Measurements from ENCODE around the gene TTC9.

DNA sequence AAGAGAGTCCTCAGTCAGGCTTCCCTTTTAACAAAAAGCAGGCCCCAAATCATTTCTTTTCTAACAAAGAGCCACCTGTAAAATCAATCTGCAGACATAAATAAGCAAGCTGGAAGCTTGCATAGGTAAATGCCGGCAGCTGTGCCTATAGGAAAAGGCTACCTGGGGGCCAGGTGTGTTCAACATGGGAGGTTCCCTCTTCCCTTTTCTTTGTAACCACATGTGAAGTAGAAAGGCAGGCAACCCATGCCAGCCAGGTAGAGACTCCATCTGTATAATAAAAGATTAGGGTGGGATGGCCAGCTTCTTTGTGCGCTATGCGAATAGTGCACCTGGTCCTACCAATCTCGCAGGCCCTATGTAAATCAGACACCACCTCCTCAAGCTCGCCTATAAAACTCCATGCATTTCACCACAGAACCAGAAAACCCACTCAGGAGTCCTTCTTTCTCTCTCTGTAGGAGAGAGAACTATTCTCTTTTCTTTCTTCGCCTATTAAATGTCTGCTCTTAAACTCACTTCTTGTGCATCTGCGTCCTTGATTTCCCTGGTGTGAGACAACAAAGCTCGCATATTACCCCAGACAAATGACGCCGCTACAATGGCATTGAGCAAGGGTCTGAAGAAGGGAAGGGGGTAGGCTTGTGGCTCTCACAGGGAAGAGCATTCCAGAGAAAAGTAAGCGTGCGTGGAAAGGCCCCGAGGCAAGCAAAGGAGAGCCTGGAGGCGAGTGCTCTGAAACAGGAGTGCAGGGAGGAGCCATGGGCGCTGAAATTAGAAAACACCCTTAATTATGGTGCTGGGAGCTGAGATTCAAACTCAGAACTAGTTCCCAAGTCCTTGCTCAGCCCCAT lies 67.2 kb downstream of the TTC9 start:
- TF ChIP-seq, protein P1, sequence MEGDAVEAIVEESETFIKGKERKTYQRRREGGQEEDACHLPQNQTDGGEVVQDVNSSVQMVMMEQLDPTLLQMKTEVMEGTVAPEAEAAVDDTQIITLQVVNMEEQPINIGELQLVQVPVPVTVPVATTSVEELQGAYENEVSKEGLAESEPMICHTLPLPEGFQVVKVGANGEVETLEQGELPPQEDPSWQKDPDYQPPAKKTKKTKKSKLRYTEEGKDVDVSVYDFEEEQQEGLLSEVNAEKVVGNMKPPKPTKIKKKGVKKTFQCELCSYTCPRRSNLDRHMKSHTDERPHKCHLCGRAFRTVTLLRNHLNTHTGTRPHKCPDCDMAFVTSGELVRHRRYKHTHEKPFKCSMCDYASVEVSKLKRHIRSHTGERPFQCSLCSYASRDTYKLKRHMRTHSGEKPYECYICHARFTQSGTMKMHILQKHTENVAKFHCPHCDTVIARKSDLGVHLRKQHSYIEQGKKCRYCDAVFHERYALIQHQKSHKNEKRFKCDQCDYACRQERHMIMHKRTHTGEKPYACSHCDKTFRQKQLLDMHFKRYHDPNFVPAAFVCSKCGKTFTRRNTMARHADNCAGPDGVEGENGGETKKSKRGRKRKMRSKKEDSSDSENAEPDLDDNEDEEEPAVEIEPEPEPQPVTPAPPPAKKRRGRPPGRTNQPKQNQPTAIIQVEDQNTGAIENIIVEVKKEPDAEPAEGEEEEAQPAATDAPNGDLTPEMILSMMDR (conservative IDR thresholded peaks at IDR 0.05; ENCODE audit: low read depth in 2 of 2) = no peak
- TF ChIP-seq EZH2 (IDR thresholded peaks at IDR 0.05; ENCODE audit: low read depth, unreplicated experiment) (no peak), JUNB (IDR thresholded peaks at IDR 0.05; ENCODE audit: unreplicated experiment) (no peak)
- TF ChIP-seq, protein P2, sequence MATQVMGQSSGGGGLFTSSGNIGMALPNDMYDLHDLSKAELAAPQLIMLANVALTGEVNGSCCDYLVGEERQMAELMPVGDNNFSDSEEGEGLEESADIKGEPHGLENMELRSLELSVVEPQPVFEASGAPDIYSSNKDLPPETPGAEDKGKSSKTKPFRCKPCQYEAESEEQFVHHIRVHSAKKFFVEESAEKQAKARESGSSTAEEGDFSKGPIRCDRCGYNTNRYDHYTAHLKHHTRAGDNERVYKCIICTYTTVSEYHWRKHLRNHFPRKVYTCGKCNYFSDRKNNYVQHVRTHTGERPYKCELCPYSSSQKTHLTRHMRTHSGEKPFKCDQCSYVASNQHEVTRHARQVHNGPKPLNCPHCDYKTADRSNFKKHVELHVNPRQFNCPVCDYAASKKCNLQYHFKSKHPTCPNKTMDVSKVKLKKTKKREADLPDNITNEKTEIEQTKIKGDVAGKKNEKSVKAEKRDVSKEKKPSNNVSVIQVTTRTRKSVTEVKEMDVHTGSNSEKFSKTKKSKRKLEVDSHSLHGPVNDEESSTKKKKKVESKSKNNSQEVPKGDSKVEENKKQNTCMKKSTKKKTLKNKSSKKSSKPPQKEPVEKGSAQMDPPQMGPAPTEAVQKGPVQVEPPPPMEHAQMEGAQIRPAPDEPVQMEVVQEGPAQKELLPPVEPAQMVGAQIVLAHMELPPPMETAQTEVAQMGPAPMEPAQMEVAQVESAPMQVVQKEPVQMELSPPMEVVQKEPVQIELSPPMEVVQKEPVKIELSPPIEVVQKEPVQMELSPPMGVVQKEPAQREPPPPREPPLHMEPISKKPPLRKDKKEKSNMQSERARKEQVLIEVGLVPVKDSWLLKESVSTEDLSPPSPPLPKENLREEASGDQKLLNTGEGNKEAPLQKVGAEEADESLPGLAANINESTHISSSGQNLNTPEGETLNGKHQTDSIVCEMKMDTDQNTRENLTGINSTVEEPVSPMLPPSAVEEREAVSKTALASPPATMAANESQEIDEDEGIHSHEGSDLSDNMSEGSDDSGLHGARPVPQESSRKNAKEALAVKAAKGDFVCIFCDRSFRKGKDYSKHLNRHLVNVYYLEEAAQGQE (IDR thresholded peaks at IDR 0.05; ENCODE audit: unreplicated experiment) = no peak
